Astrocyte (in vitro differentiated cells and primary cell): ENCODE data around the gene GHITM. TPM values are rescaled to one million over a fixed set of nuclear protein-coding genes. Genes with fewer than 3 reads are reported as not detected.

Experiments
- DNase-seq: peaks from one replicate; pipeline ENCODE4 v3.0.0-alpha.2; 2010; ENCODE audit warnings: low read depth
- FAIRE-seq: peaks from 2 replicates; lab custom pipeline; 2011; peaks lifted over from hg19 to GRCh38; lab: Jason Lieb, UNC
- H2AFZ ChIP-seq: 2 replicates; pipeline ENCODE4 v1.6.0; 2012; ENCODE audit warnings: low read depth, low read length, inconsistent platforms
- H3K27ac ChIP-seq: 2 replicates; pipeline ENCODE4 v1.5.1; 2011; ENCODE audit warnings: low read depth, low read length, inconsistent platforms
- H3K27me3 ChIP-seq: 2 replicates; pipeline ENCODE4 v1.6.0; 2011; ENCODE audit warnings: low read length, inconsistent platforms; ENCODE audit not compliant: insufficient read depth
- H3K36me3 ChIP-seq: 2 replicates; pipeline ENCODE4 v1.5.1; 2011; ENCODE audit warnings: low read length, inconsistent platforms; ENCODE audit not compliant: insufficient read depth
- H3K4me1 ChIP-seq: 2 replicates; pipeline ENCODE4 v1.5.1; 2011; ENCODE audit warnings: low read length, inconsistent platforms; ENCODE audit not compliant: insufficient read depth
- H3K4me2 ChIP-seq: 2 replicates; pipeline ENCODE4 v1.6.0; 2012; ENCODE audit warnings: low read length, inconsistent platforms
- H3K4me3 ChIP-seq: 2 replicates; pipeline ENCODE4 v1.5.1; 2011; ENCODE audit warnings: low read depth, mild to moderate bottlenecking, low read length, inconsistent platforms; ENCODE audit not compliant: insufficient read depth
- H3K79me2 ChIP-seq: 2 replicates; pipeline ENCODE4 v1.6.0; 2012; ENCODE audit warnings: mild to moderate bottlenecking, low read length, inconsistent platforms; ENCODE audit not compliant: insufficient read depth
- H3K9ac ChIP-seq: 2 replicates; pipeline ENCODE4 v1.6.0; 2012; ENCODE audit warnings: mild to moderate bottlenecking, low read length, inconsistent platforms
- H3K9me3 ChIP-seq: 2 replicates; pipeline ENCODE4 v1.5.1; 2012; ENCODE audit warnings: low read depth, mild to moderate bottlenecking, low read length, inconsistent platforms; ENCODE audit not compliant: insufficient read depth
- H4K20me1 ChIP-seq: 2 replicates; pipeline ENCODE4 v1.6.0; 2012; ENCODE audit warnings: low read length, inconsistent platforms; ENCODE audit not compliant: insufficient read depth
- H3K27ac Mint-ChIP-seq: one replicate; pipeline ENCODE4 v1.8.0; 2021; ENCODE audit warnings: mild to moderate bottlenecking, mixed read lengths; ENCODE audit not compliant: unreplicated experiment
- H3K27me3 Mint-ChIP-seq: one replicate; pipeline ENCODE4 v1.8.0; 2021; ENCODE audit warnings: low read depth, mixed read lengths; ENCODE audit not compliant: unreplicated experiment
- H3K36me3 Mint-ChIP-seq: one replicate; pipeline ENCODE4 v1.8.0; 2021; ENCODE audit warnings: low read depth, mixed read lengths; ENCODE audit not compliant: unreplicated experiment
- H3K4me1 Mint-ChIP-seq: one replicate; pipeline ENCODE4 v1.8.0; 2021; ENCODE audit warnings: low read depth, mixed read lengths; ENCODE audit not compliant: unreplicated experiment
- H3K4me3 Mint-ChIP-seq: one replicate; pipeline ENCODE4 v1.8.0; 2021; ENCODE audit warnings: mild to moderate bottlenecking, moderate library complexity, mixed read lengths; ENCODE audit not compliant: unreplicated experiment
- H3K9me3 Mint-ChIP-seq: one replicate; pipeline ENCODE4 v1.8.0; 2021; ENCODE audit warnings: mild to moderate bottlenecking, mixed read lengths; ENCODE audit not compliant: unreplicated experiment
- EZH2 ChIP-seq: IDR thresholded peaks from 2 replicates; pipeline ENCODE4 v1.6.1; 2012; ENCODE audit warnings: mild to moderate bottlenecking, low read length, inconsistent platforms; ENCODE audit not compliant: insufficient read depth
- total RNA-seq: library from RNA; stranded (reverse); gene quantifications from 2 replicates; pipeline ENCODE4 v1.2.1, GENCODE V29; 2021
- TF ChIP-seq, protein P1 (sequence below): IDR thresholded peaks from 2 replicates; pipeline ENCODE4 v1.5.1; 2011; ENCODE audit warnings: low read depth, mild to moderate bottlenecking, inconsistent platforms, low read length, moderate library complexity; ENCODE audit not compliant: insufficient read depth

The GHITM gene
- total RNA-seq, 1 donor from 2014 or later = 143 TPM

DNA sequence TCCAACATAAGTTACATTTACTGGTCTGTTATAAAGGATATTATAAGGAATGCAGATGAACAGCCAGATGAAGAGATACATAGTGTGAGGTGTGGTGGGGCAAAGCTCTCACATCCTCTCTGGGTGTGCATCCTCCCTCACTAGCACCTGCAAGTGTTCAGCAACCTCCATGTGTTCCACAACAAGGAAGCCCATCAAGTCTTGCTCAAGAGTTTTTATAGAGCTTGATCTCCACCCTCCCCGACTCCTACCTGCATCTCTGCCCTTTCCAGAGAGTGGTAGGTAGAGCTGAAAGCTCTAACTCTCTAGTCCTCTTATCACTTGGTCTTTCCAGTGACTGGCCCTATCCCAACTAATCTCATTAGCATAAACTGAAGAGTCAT is 12.5 kb upstream of the GHITM start:
- Histone ChIP-seq H3K79me2 (no peaks in the 10 kb centered on the region), H3K4me1 (no peaks in the 10 kb centered on the region), H3K36me3 (no peaks in the 10 kb centered on the region), H3K4me2 (no peak overlapping the region), H3K9ac (no peak overlapping the region), H3K9me3 (peaks cover 4% of the 10 kb centered on the region), H3K27ac (no peak overlapping the region), H3K27me3 (no peaks in the 10 kb centered on the region), H2AFZ (no peak overlapping the region), H3K4me3 (no peak overlapping the region), H4K20me1 (no peaks in the 10 kb centered on the region)
- Mint-ChIP-seq H3K27me3 (peaks cover 11% of the 10 kb centered on the region), H3K4me3 (no peak overlapping the region), H3K27ac (no peak overlapping the region), H3K4me1 (no peaks in the 10 kb centered on the region), H3K36me3 (peaks cover 2% of the 10 kb centered on the region), H3K9me3 (peaks cover 16% of the 10 kb centered on the region)
- TF ChIP-seq, protein P1, sequence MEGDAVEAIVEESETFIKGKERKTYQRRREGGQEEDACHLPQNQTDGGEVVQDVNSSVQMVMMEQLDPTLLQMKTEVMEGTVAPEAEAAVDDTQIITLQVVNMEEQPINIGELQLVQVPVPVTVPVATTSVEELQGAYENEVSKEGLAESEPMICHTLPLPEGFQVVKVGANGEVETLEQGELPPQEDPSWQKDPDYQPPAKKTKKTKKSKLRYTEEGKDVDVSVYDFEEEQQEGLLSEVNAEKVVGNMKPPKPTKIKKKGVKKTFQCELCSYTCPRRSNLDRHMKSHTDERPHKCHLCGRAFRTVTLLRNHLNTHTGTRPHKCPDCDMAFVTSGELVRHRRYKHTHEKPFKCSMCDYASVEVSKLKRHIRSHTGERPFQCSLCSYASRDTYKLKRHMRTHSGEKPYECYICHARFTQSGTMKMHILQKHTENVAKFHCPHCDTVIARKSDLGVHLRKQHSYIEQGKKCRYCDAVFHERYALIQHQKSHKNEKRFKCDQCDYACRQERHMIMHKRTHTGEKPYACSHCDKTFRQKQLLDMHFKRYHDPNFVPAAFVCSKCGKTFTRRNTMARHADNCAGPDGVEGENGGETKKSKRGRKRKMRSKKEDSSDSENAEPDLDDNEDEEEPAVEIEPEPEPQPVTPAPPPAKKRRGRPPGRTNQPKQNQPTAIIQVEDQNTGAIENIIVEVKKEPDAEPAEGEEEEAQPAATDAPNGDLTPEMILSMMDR = no peak
- TF ChIP-seq EZH2 = no peak
- FAIRE-seq = no peak
- no peak for DNase-seq

DNA sequence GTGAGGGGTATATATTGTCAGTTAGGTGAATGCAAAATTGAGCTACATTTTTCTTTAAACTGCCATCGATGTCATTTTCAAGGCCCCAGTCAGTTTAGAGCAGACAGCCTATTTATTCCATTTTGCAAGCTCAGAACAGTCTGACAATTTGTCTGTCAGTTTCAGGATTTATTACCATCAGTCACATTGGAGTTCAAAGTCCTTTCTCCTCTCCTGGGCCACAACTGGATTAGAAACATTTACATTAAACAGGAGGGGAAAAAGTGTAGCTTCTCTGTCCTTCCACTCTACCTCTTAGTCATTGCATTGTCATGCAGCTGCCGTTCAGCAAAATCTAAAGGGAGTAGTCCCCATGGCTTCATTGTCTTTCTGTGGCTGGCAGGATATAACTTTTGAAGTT is 3.5 kb upstream of the GHITM start:
- Histone ChIP-seq H3K79me2 (peaks cover 15% of the 10 kb centered on the region), H3K4me3 (no peak overlapping the region), H3K4me2 (no peak overlapping the region), H3K4me1 (peaks cover 6% of the 10 kb centered on the region), H3K9me3 (no peaks in the 10 kb centered on the region), H3K36me3 (no peaks in the 10 kb centered on the region), H4K20me1 (no peaks in the 10 kb centered on the region), H2AFZ (no peak overlapping the region), H3K9ac (no peak overlapping the region), H3K27ac (no peak overlapping the region), H3K27me3 (no peaks in the 10 kb centered on the region)
- Mint-ChIP-seq H3K4me3 (no peak overlapping the region), H3K36me3 (no peaks in the 10 kb centered on the region), H3K27me3 (peaks cover 2% of the 10 kb centered on the region), H3K27ac (no peak overlapping the region), H3K9me3 (no peaks in the 10 kb centered on the region), H3K4me1 (peaks cover 4% of the 10 kb centered on the region)
- FAIRE-seq (no peak), DNase-seq (no peak)
- TF ChIP-seq EZH2 = no peak
- TF ChIP-seq, protein P1 = no peak

DNA sequence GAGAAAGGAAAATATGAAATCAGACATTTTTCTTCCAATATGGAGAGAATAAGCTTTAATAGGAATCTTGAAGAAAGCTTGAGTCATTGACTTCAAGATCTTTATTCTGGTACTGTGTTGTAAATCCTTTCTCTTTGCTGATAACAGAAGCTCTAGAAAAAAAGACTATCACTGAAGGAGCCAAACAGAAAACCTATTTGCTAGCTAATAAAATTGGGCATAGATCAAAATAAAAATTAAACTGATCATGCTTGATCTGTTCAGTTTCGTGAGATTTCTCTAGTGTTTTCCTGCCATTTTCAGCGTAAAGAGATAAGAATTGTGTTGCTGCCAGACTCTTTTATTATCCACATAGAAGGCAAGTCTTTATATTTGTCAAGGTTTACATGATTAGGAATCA is 1.5 kb upstream of the GHITM start:
- no peaks in the 10 kb centered on the region for H4K20me1 ChIP-seq
- Mint-ChIP-seq H3K27me3 (no peaks in the 10 kb centered on the region), H3K27ac (no peak overlapping the region), H3K9me3 (no peaks in the 10 kb centered on the region), H3K4me1 (peaks cover 17% of the 10 kb centered on the region), H3K4me3 (no peak overlapping the region), H3K36me3 (no peaks in the 10 kb centered on the region)
- no peak for FAIRE-seq
- no peak overlapping the region for H3K27ac ChIP-seq
- DNase-seq = no peak
- H3K9ac ChIP-seq = no peak overlapping the region
- H3K27me3 ChIP-seq = no peaks in the 10 kb centered on the region
- no peaks in the 10 kb centered on the region for H3K9me3 ChIP-seq
- H3K36me3 ChIP-seq = peaks cover 4% of the 10 kb centered on the region
- H3K4me2 ChIP-seq = no peak overlapping the region
- H3K79me2 ChIP-seq = peaks cover 25% of the 10 kb centered on the region
- TF ChIP-seq, protein P1 = no peak
- TF ChIP-seq EZH2 = no peak
- H2AFZ ChIP-seq = no peak overlapping the region
- H3K4me3 ChIP-seq = no peak overlapping the region
- peaks cover 6% of the 10 kb centered on the region for H3K4me1 ChIP-seq
